ENCODE measurements around the gene FAM120B. TPM values are rescaled to one million over a fixed set of nuclear protein-coding genes. Genes with fewer than 3 reads are reported as not detected.
A peak's percentile ranks its signal among the peaks of the same experiment; 100 is the strongest.

Gene FAM120B
- total RNA-seq, 2 donors from 2014 or later: 18.7 to 25.3 TPM

DNA sequence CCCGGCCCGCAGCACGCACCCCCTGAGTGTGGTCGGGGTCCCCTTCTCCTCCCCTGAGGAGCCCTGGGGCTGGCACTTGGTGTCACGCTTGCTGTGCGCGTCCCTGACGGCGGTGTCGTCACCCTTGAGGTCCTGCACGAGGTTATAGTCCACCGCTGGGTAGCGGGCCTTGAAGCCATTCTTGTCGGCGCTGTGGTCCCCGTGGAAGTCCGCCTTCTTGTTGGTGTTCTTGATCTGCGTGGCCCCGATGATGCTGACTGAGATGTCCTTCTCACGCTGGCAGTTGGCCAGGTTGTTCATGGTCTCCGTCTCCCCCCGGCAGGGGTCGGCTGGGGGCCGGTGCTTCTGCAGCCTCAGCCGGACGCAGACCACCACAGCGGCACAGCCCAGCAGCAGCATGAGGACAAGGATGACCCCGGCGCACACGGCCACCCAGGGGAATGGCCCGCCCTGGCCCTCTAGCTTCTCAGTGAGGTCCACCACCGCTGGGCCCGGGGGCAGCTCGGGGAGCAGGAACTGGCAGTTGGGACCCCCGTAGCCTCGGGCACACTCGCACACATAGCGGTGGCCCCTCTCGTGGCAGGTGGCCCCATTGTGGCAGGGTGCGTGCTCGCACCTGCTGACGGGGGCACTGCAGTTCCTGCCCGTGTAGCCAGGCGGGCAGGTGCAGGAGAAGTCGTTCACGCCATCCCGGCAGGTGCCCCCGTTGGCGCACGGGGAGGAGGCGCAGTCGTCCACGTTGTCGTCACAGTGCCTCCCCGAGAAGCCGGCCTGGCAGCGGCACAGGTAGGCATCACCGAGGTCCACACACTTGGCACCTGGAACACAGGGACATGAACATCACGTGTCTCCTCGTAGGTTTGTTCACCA lies 23.1 kb upstream of the FAM120B start:
- intact Hi-C loops (cut with DNase I): loop anchor here in 1 of 2 donors (10.0 kb wide), 1 partner anchor 91 kb away; no protein-coding TSS in a partner anchor
- no peak for DNase-seq (ENCODE audit: low spot score)

DNA sequence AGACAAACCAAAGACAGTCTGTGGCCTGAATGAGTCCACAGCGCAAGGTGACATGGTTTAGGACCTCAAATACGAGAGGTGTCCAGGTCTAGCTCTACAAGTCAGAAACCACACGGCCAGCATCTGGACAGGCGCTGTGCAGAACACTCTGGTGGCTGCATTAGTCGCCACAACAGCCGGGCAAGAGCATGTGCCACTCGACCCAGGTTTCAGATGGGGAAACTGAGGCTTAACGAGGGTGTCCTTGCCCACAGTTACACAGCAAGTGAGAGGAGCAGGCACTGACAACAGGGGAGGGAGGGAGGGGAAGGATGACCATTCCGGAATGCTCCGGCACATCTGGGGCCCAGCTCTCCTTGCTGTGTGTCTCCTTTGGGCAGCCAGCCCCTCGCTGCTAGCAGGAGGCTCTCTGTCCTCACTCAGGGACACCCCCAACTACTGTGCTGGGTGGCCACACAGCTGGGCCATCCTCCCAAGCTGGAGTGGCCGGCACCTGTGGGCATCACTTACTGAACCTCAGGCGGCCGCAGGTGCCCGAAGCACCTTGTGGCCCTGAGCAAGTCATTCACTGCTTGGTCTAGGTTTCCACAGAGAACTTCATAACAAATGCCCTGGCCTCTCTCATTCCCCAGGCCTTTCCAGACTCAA lies 22.3 kb upstream of the FAM120B start:
- intact Hi-C loops (cut with DNase I): loop anchor here in 1 of 2 donors (10.0 kb wide), 1 partner anchor 91 kb away; no protein-coding TSS in a partner anchor
- DNase-seq (ENCODE audit: low spot score): no peak

DNA sequence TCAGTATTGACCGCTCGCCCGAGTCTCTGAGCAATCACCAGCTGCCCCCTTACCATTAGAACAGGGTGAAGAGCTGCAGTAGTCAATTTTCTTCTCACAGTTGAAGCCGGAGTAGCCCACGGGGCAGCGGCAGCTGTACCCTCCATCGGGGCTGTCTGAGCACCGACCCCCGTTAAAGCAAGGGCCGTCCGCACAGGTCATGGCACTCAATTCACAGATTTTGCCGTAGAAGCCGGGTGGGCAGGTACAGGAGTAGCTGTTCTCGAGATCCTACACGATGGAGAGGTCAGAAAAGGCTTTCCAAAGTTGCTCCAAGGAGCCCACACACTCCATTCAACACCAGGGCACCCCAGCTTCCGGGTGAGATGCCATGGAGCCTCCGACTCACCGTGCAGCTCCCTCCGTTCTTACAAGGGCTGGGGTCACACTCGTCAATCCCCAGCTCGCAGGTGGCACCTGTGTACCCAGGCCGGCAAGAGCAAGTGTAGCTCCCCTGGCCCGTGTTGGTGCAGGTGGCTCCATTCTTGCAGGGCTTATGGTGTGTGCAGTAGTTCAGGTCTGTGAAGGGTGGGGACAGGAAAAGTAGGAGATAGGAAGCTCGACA lies 21.6 kb upstream of the FAM120B start:
- intact Hi-C loops (cut with DNase I): loop anchor here in 1 of 2 donors (10.0 kb wide), 1 partner anchor 90 kb away; no protein-coding TSS in a partner anchor
- DNase-seq (ENCODE audit: low spot score): no peak

- intact Hi-C loops (cut with DNase I): loop anchor here in 1 of 2 donors (10.0 kb wide), 1 partner anchor 89 kb away; no protein-coding TSS in a partner anchor
- DNase-seq (ENCODE audit: low spot score): no peak
Measured at GRCh38 chr6:170285482-170285881, 21.1 kb upstream of the FAM120B start.

DNA sequence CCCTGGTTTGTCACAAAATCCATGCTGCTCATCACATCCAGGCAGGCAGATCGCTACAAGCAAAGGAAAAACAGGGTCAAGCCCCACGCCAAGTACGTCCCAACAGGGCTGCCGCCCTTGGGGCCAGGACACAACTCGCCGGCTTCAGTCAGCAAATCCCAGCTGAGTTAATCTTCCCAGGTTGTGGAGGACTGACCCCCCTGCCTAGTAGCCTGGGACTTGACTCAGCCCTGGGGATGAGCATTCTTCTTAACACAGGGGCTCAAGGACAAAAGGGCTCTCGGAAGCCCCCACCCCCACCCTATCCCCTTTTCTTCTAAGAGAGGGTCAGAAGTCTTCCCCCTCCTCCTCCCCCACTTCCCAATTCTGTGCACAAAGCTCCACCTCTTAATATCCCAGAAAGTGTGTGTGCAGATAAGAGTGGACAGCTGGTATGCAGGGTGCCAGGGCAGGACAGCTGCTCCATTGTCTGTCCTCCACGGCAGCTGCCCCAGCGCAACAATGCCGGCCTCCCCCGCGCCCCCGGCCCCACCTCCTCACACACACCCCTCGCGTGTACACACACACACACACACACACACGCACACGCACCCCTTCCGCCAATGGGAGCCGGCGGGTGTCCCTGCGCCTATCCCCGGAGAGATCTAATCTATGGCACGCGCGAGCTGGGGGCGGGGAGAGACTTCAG lies 20.2 kb upstream of the FAM120B start:
- no peak for DNase-seq (ENCODE audit: low spot score)
- intact Hi-C loops (cut with DNase I): loop anchor here in 1 of 2 donors (10.0 kb wide), 1 partner anchor 88 kb away; no protein-coding TSS in a partner anchor

GRCh38 chr6:170286934-170287265 lies 19.7 kb upstream of the FAM120B start:
- intact Hi-C loops (cut with DNase I): loop anchor here in 1 of 2 donors (10.0 kb wide), 1 partner anchor 88 kb away; no protein-coding TSS in a partner anchor

DNA sequence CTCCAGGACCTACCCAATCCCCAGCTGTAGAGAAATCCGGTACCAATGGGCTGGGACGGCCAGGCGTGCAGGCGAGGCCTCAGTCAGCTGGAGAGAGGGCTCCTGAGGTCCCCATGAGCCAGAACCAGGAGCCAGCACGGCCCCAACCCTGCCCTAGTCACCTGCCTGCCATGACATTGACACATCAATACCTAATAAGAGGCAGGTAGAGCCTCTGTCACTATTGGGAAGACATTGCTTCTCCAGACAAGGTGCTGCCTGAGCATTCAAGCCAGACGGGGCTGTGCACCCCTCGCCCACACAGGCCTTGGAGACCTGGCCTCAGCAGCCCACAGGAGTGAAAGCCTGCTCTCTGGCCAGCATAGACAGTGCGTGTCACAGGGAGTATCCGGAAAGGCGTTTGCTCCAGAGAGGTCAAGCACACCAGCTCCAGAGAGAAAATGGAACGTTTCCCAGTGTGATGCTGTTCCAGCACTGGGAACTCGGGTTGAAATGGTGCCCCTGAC lies 19.1 kb upstream of the FAM120B start:
- intact Hi-C loops (cut with DNase I): loop anchor here in 1 of 2 donors (10.0 kb wide), 1 partner anchor 87 kb away; no protein-coding TSS in a partner anchor
- DNase-seq (ENCODE audit: low spot score): no peak

More at GRCh38 chr6:170286934-170287265, 19.7 kb upstream of the FAM120B start:
- no peak for DNase-seq (ENCODE audit: low spot score)

DNA sequence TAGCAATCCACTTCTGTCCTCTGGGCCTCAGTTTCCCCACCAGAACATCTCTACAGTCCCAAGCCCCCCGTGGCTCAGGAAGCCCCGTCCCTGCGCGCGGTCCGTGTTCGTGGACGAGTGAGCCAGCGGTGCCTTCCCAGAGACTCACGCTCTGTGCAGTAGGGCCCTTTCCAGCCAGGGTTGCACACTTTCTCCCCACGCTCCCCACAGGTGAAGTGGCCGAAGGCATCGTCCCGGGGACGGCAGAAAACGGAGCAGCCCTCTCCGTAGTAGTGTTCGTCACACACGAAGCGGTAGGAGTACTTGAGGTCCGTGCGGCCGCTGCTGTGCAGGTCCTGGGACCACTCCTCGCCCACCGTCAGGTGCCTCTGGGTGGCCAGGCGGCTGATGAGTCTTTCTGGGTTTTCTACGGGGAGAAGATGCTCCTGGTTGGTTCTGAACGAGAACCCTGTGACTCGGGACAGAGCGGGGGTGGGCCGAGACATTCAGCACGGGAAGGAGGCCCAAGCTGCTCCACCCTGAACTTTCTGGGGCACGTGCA lies 18.4 kb upstream of the FAM120B start:
- intact Hi-C loops (cut with DNase I): loop anchor here in 1 of 2 donors (10.0 kb wide), 1 partner anchor 87 kb away; no protein-coding TSS in a partner anchor
- DNase-seq (ENCODE audit: low spot score): no peak

GRCh38 chr6:170288852-170289179 lies 17.7 kb upstream of the FAM120B start:
- DNase-seq (ENCODE audit: low spot score): no peak
- intact Hi-C loops (cut with DNase I): loop anchor here in 1 of 2 donors (10.0 kb wide), 1 partner anchor 86 kb away; no protein-coding TSS in a partner anchor

GRCh38 chr6:170289180-170289931 lies 17.2 kb upstream of the FAM120B start:
- intact Hi-C loops (cut with DNase I): loop anchor here in 1 of 2 donors (10.0 kb wide), 1 partner anchor 85 kb away; no protein-coding TSS in a partner anchor
- no peak for DNase-seq (ENCODE audit: low spot score)

DNA sequence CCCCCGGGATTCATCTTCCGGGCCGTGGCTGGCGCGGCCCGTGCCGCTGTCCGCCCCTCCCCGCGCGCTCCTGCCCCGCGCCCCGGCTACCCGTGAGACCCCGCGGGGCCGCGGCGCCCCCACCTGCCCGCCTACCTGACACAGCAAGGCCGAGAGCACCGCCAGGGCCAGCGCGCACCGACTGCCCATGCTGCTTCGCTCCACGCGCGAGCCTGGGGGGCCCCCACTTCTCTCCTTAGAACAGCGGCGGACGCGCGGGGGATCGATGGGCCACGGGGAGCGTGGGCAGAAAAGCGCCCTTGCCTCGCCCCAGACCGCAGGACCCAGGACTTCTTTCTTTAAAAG lies 16.6 kb upstream of the FAM120B start:
- DNase-seq (ENCODE audit: low spot score): no peak
- intact Hi-C loops (cut with DNase I): loop anchor here in 1 of 2 donors (10.0 kb wide), 1 partner anchor 85 kb away; no protein-coding TSS in a partner anchor

GRCh38 chr6:170290296-170291128 lies 16.0 kb upstream of the FAM120B start, which contains the start of gene DLL1:
DLL1 (minus strand) TSS chr6:170291078; CDS start chr6:170290139, 939 bp downstream.
- DNase-seq (ENCODE audit: low spot score): peak; percentile 88

DNA sequence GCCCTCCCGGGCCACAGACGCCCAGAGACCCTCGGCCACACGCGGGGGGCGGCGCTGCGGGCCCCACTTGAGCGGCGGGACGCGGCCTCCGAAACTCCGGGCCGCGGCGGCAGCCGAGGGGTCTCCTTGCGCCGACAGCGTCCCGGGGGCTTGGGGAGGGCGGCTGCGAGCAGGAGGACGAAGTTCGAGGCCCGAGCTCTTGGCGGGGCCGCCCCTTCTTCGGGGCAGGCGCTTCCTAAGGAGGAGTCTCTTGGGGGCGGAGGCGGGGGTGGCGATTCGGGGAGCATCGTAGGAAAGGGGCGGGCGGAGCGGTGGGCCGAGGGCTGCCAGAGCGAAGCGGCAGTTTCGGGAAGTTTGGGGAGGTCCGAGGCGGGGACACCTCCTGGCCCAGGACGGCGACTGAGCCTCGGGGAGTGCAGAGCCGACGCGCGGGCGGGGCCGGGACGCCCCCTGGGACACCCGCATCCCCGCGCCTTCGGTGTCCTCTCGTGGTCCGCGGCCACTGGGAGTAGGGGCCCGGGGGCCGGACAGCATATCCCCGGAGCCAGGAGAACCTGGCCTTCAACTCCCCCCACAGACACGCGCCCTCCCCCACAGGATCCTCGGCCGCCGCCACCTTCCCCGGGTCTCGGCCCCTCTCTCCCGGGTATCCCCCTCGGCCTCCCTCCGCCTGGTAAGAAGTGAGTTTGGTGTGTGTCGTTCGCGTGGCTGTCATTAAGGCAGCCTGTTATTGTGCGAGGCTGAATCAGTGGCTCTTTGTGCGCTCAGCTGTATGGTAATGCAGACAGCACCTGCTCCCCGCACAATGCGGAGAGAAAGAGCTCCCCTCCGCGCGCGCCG lies 15.1 kb upstream of the FAM120B start:
- intact Hi-C loops (cut with DNase I): no loop called here
- DNase-seq (ENCODE audit: low spot score): peak; percentile 88

More at GRCh38 chr6:170290296-170291128, 16.0 kb upstream of the FAM120B start, which contains the start of gene DLL1:
- intact Hi-C loops (cut with DNase I): no loop called here

- no peak for DNase-seq (ENCODE audit: low spot score)
- intact Hi-C loops (cut with DNase I): no loop called here
Measured at GRCh38 chr6:170292111-170292406, 14.5 kb upstream of the FAM120B start.

- DNase-seq (ENCODE audit: low spot score): no peak
Measured at GRCh38 chr6:170292407-170293158, 14.0 kb upstream of the FAM120B start.

More at GRCh38 chr6:170292407-170293158, 14.0 kb upstream of the FAM120B start:
- intact Hi-C loops (cut with DNase I): no loop called here
